ENCODE results near the gene ZFHX2. TPM values are rescaled to one million over a fixed set of nuclear protein-coding genes. Genes with fewer than 3 reads are reported as not detected.

Gene ZFHX2
- total and polyA plus RNA-seq, 2 of the 13 experiments (the other 11 are each of a cell fraction or from before 2014, with no cell fraction given), result 0.17 to 0.44 TPM

DNA sequence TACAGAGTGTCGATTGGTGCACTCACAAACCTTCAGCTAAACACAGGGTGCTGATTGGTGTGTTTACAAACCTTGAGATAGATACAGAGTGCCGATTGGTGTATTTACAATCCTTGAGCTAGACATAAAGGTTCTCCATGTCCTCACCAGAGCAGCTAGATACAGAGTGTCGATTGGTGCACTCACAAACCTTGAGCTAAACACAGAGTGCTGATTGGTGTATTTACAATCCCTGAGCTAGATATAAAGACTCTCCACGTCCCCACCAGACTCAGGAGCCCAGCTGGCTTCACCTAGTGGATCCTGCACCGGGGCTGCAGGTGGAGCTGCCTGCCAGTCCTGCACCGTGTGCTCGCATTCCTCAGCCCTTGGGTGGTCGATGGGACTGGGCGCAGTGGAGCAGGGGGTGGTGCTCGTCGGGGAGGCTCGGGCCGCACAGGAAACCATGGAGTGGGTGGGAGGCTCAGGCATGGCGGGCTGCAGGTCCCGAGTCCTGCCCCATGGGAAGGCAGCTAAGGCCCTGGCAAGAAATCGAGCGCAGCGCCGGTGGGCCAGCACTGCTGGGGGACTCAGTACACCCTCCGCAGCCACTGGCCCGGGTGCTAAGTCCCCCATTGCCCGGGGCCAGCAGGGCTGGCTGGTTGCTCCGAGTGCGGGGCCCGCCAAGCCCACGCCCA lies 33.1 kb upstream of the ZFHX2 start (continued):
- 0 out of 2 replicates have a peak, but pooled peaks have one; percentile 1 for TF ChIP-seq FOXK2 (IDR thresholded peaks at IDR 0.05)
- peak; percentile 51; the same call in 1 of the 2 replicates for TF ChIP-seq BRD4 (CRISPR knock-in tag; IDR thresholded peaks at IDR 0.05)
- peak; percentile 66 for TF ChIP-seq HOXA3 (CRISPR knock-in tag; IDR thresholded peaks at IDR 0.05)
- 0 out of 2 replicates have a peak, but pooled peaks have one; percentile 21 for TF ChIP-seq ZNF558 (CRISPR knock-in tag; IDR thresholded peaks at IDR 0.05; ENCODE audit: borderline replicate concordance)
- TF ChIP-seq, protein P1, sequence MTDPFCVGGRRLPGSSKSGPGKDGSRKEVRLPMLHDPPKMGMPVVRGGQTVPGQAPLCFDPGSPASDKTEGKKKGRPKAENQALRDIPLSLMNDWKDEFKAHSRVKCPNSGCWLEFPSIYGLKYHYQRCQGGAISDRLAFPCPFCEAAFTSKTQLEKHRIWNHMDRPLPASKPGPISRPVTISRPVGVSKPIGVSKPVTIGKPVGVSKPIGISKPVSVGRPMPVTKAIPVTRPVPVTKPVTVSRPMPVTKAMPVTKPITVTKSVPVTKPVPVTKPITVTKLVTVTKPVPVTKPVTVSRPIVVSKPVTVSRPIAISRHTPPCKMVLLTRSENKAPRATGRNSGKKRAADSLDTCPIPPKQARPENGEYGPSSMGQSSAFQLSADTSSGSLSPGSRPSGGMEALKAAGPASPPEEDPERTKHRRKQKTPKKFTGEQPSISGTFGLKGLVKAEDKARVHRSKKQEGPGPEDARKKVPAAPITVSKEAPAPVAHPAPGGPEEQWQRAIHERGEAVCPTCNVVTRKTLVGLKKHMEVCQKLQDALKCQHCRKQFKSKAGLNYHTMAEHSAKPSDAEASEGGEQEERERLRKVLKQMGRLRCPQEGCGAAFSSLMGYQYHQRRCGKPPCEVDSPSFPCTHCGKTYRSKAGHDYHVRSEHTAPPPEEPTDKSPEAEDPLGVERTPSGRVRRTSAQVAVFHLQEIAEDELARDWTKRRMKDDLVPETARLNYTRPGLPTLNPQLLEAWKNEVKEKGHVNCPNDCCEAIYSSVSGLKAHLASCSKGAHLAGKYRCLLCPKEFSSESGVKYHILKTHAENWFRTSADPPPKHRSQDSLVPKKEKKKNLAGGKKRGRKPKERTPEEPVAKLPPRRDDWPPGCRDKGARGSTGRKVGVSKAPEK (CRISPR knock-in tag; IDR thresholded peaks at IDR 0.05; ENCODE audit: borderline replicate concordance), result peak; percentile 85; the same call in 1 of the 2 replicates
- TF ChIP-seq, protein P2, sequence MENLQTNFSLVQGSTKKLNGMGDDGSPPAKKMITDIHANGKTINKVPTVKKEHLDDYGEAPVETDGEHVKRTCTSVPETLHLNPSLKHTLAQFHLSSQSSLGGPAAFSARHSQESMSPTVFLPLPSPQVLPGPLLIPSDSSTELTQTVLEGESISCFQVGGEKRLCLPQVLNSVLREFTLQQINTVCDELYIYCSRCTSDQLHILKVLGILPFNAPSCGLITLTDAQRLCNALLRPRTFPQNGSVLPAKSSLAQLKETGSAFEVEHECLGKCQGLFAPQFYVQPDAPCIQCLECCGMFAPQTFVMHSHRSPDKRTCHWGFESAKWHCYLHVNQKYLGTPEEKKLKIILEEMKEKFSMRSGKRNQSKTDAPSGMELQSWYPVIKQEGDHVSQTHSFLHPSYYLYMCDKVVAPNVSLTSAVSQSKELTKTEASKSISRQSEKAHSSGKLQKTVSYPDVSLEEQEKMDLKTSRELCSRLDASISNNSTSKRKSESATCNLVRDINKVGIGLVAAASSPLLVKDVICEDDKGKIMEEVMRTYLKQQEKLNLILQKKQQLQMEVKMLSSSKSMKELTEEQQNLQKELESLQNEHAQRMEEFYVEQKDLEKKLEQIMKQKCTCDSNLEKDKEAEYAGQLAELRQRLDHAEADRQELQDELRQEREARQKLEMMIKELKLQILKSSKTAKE (CRISPR knock-in tag; IDR thresholded peaks at IDR 0.05; ENCODE audit: borderline replicate concordance), result 0 out of 2 replicates have a peak, but pooled peaks have one; percentile 24
- peak; percentile 17; the same call in 1 of the 2 replicates for TF ChIP-seq ZNF768 (CRISPR knock-in tag; IDR thresholded peaks at IDR 0.05)
- peak; percentile 76; the same call in 1 of the 2 replicates for TF ChIP-seq ZNF225 (CRISPR knock-in tag; IDR thresholded peaks at IDR 0.05)
- TF ChIP-seq ZNF713 (CRISPR knock-in tag; IDR thresholded peaks at IDR 0.05), result 0 out of 2 replicates have a peak, but pooled peaks have one; percentile 63
- TF ChIP-seq GABPB1 (CRISPR knock-in tag; IDR thresholded peaks at IDR 0.05), result peak; percentile 8; the same call in 1 of the 2 replicates
- TF ChIP-seq RAD21 (CRISPR knock-in tag; IDR thresholded peaks at IDR 0.05), result 0 out of 2 replicates have a peak, but pooled peaks have one; percentile 10
- TF ChIP-seq ZBTB38 (CRISPR knock-in tag; IDR thresholded peaks at IDR 0.05), result peak; percentile 97
- peak; percentile 22 for TF ChIP-seq ZNF883 (CRISPR knock-in tag; IDR thresholded peaks at IDR 0.05; ENCODE audit: not compliant biosample characterization)
- TF ChIP-seq ZMAT3 (CRISPR knock-in tag; conservative IDR thresholded peaks at IDR 0.05), result peak; percentile 39; the same call in 1 of the 2 replicates
- TF ChIP-seq AGO1 (IDR thresholded peaks at IDR 0.05; ENCODE audit: low read depth, low read length, poor library complexity, severe bottlenecking), result peak; percentile 34
- TF ChIP-seq KLF13 (CRISPR knock-in tag; IDR thresholded peaks at IDR 0.05), result 0 out of 2 replicates have a peak, but pooled peaks have one; percentile 56
- TF ChIP-seq ZNF83 (CRISPR knock-in tag; IDR thresholded peaks at IDR 0.05; ENCODE audit: borderline replicate concordance), result peak; percentile 77; the same call in 1 of the 2 replicates

Data from HepG2 (cell line).